ENCODE data around the gene TTC9C. TPM values are rescaled to one million over a fixed set of nuclear protein-coding genes. Genes with fewer than 3 reads are reported as not detected.
"Not testable (repeated sequence)": the region's sequence is repeated elsewhere in the genome, so short reads cannot be mapped to it uniquely, and the experiment has no call there.

TTC9C gene
- total RNA-seq, 1 donor from 2014 or later = 23.9 TPM

GRCh38 chr11:62752177-62752785 is 24.0 kb downstream of the TTC9C start:
- DNase-seq = no peak

GRCh38 chr11:62752994-62753735 is 24.9 kb downstream of the TTC9C start:
- no peak for DNase-seq

- DNase-seq = peak; percentile 99
These were observed 25.7 kb downstream of the TTC9C start, which contains the start of gene ZBTB3 for GRCh38 chr11:62753736-62754603. TSS of gene ZBTB3 (minus strand) at chr11:62754160. CDS start at chr11:62753664, 496 bp downstream.

DNA sequence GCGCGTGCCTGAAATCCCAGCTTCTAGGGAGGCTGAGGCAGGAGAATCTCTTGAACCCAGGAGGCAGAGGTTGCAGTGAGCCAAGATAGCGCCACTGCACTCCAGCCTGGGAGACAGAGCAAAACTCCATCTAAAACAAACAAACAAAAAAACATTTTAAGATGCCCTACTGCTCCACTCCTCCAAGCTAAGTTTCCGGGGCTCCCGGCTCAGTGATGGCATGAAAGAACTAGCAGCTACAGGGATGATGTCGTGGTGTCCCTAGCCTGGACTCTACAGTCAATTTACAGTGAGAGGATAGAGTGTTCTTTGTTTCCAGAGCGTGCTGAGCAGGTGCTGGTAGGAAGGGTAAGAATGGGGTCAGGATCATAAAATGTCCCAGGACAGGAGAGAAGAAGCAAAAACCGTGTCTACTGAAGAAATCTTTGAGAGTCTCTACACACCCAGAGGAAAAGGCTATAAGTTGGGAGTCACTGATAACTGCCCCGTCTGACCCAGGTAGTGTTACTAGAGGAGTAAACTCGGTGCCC is 26.9 kb downstream of the TTC9C start:
- no peak for DNase-seq

- no peak for DNase-seq
These were observed 29.8 kb downstream of the TTC9C start for GRCh38 chr11:62757846-62758788.

GRCh38 chr11:62760867-62761227 is 32.6 kb downstream of the TTC9C start:
- DNase-seq = not testable (repeated sequence)

DNA sequence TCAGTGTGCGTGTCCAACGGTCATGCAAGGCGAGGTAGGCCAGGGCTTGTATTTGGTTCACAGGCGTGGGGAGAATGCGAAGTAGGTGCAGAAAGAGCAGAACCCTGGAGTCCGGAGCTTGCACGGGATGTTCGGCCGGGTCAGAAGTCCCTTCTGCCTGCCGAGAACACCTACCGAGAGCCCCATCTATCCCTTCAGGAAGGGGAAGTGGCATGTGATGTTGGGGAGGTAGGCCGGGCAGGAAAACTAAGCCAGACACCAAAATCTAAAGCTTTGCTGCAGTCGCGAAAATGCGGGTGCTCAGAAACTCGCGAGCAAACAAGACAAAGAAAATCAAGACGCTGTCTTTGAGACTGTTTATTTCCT is 42.5 kb downstream of the TTC9C start:
- no peak for DNase-seq

- peak; percentile 95 for DNase-seq
These were observed 43.1 kb downstream of the TTC9C start, which contains the start of gene TAF6L for GRCh38 chr11:62771144-62772021. TSS of gene TAF6L (plus strand) at chr11:62771396. CDS start at chr11:62775784, 4,388 bp downstream.

DNA sequence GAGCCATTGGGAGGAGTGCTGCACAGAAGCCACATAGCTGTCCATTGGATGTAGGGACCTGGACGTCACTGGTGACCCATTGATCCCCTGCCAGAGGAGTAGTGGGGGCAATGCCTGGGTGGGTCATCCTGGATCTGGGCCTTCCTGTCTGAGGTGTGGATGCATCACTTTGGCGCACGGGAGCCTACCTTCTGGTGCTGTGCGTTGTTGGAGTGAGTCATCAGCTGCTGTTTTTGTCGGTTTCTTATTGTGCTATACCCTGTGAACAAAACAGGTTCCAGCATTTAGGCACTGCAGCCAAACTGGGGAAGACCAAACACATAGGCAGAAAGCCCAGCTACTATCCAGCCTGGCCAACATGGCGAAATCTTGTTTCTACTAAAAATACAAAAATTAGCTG is 46.1 kb downstream of the TTC9C start:
- no peak for DNase-seq

DNA sequence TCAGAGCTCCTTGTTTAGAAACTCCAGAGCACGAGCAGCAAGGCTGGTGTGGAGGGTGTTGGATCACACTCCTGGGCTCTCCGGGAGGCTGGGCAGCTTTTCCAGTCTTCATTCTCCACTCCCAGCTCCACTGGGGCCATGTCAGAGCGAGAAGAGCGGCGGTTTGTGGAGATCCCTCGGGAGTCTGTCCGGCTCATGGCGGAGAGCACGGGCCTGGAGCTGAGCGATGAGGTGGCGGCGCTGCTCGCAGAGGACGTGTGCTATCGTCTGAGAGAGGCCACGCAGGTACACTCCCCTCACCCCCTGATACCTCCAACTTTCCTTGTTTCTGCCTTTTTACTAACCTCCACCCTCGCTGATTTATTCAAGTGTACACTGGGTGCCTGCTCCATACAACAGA is 47.4 kb downstream of the TTC9C start:
- DNase-seq = no peak

- no peak for DNase-seq
These were observed 49.1 kb downstream of the TTC9C start for GRCh38 chr11:62777389-62777788.

- DNase-seq = no peak
These were observed 50.2 kb downstream of the TTC9C start for GRCh38 chr11:62778441-62778840.

DNA sequence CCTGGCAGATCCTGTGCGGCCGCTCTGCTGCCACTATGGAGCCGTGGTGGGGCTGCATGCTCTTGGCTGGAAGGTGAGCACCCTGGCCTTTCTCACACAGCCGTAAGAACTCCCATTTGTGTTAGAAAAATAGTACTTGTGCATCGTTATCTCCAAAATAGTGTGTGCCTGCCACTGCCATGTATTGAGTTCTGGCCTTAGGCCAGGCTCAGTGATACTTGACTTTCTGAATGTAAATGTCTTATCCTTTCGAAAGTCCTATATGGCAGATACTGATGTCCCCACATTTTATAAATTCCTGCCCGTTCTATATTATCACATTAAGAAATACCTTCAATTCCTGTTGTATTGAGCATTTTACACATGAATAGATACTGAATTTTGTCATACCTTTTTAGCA is 54.5 kb downstream of the TTC9C start:
- DNase-seq = no peak

- DNase-seq = peak; percentile 70
These were observed 58.2 kb downstream of the TTC9C start for GRCh38 chr11:62786318-62787004.

DNA sequence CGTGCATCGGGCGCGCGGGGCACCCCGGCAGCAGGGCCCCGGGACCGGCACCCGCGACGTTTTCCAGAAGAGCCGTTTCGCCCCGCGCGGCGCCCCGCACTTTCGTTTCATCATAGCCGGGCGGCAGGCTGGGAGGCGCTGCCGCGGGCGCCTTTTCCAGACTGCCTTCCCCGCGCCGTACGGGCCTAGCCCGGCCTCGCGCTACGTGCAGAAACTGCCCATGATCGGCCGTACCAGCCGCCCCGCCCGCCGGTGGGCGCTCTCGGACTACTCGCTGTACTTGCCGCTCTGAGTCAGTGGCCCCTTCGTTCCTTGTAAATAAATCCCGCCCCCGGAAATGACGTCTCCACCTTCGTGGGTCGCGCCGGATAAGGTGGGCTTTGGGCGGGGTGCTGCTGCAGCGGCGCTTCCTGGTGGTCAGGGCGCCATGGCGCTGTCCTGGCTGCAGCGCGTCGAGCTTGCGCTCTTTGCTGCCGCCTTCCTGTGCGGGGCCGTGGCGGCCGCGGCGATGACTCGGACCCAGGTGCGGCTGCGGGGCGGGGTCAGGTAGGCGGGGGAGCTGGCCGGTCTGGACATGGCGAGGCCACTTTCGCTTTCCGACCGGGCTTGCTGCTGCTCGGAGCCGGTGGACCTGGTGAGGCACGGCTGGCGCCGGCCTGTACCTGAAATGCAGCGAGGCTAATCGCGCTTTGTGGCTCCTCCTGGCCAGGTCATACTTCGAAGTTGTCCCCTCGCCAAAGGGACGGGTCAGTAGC is 58.9 kb downstream of the TTC9C start, which contains the start of gene TMEM179B:
TSS of gene TMEM179B (plus strand) at position 398 of the 755 bp plus-strand sequence. CDS start at position 428, 30 bp downstream.
- DNase-seq = peak; percentile 97
